ENCODE measurements around the gene ZEB1.

Gene ZEB1

DNA sequence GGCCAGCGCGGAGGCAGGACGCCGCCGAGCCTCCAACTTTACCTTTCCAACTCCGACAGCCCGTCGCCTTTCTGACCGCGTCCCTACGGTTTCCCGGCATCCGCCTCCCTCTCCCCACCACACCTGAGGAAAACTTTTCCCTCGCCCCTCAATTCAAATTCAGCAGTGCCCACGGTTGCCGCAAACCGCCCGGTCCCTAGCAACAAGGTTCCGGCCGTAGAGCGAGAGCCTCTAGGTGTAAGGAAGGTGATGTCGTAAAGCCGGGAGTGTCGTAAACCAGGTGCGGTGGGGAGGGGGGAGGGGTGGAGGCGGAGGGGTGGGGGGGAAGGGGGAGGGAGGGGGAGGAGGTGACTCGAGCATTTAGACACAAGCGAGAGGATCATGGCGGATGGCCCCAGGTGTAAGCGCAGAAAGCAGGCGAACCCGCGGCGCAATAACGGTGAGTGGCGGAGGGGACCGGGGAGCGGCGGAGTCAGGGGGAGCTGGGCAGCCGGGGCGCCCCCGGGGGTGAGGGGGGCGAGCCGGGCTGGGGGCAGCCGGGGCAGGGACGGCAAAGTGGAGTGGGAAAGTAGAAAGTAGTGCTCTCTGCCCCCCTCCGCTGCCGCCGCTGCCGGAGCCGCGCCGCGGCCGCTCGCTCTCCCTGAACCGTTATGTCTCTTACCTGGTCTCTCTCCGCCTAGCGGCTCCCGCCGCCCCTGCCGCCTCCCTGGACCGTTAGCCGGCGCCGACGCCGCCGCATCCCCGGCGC lies at the start of gene ZEB1:
TSS of gene ZEB1 (plus strand) at position 363 of the 748 bp plus-strand sequence. CDS start at position 382, 19 bp downstream.
- Histone ChIP-seq H3K27ac (ENCODE audit: poor library complexity, severe bottlenecking) (peak within 1 kb of the TSS; percentile 63), H3K4me1 (ENCODE audit: insufficient read depth, poor library complexity, severe bottlenecking) (peaks cover 8% of the 10 kb centered on the region)

DNA sequence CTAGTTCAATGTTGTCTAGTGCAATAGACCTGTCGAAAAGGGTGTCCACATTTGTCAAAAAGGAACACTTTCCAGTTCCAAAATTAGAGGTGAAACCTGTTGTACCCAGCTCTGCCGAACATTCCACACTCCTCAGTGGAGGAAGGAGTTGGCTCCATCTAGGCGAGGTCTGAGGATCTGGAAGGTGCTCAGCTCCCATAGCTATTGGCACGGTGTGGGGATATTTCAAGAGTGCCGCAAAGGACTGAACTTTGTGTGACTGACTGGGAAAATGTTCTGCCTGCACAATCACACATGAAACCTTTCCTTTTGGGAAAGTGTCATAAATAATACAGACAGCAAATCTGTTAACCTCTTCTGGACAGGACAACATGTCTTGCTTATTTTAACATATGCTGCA lies 48.1 kb upstream of the ZEB1 start:
- no peak for ATAC-seq (ENCODE audit: low read depth)
- H3K4me1 ChIP-seq (ENCODE audit: insufficient read depth, poor library complexity, severe bottlenecking): no peaks in the 10 kb centered on the region
- no peaks in the 10 kb centered on the region for H3K9me3 ChIP-seq (ENCODE audit: severe bottlenecking)
- H3K27ac ChIP-seq (ENCODE audit: poor library complexity, severe bottlenecking): no peak overlapping the region
- no peaks in the 10 kb centered on the region for H3K27me3 ChIP-seq (ENCODE audit: insufficient read depth, poor library complexity, severe bottlenecking)
- no peak for DNase-seq (ENCODE audit: low spot score)
- TF ChIP-seq, protein P1, sequence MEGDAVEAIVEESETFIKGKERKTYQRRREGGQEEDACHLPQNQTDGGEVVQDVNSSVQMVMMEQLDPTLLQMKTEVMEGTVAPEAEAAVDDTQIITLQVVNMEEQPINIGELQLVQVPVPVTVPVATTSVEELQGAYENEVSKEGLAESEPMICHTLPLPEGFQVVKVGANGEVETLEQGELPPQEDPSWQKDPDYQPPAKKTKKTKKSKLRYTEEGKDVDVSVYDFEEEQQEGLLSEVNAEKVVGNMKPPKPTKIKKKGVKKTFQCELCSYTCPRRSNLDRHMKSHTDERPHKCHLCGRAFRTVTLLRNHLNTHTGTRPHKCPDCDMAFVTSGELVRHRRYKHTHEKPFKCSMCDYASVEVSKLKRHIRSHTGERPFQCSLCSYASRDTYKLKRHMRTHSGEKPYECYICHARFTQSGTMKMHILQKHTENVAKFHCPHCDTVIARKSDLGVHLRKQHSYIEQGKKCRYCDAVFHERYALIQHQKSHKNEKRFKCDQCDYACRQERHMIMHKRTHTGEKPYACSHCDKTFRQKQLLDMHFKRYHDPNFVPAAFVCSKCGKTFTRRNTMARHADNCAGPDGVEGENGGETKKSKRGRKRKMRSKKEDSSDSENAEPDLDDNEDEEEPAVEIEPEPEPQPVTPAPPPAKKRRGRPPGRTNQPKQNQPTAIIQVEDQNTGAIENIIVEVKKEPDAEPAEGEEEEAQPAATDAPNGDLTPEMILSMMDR (IDR thresholded peaks at IDR 0.05; ENCODE audit: poor library complexity, severe bottlenecking): no peak
- H3K36me3 ChIP-seq (ENCODE audit: low read depth): no peaks in the 10 kb centered on the region
- no peak overlapping the region for H3K4me3 ChIP-seq (ENCODE audit: severe bottlenecking)

More for the DNA sequence above, at the start of gene ZEB1:
- ATAC-seq (ENCODE audit: low read depth) (peak; percentile 85), DNase-seq (ENCODE audit: low spot score) (peak; percentile 91)
- TF ChIP-seq, protein P1 (IDR thresholded peaks at IDR 0.05; ENCODE audit: poor library complexity, severe bottlenecking): no peak
- H3K9me3 ChIP-seq (ENCODE audit: severe bottlenecking): no peaks in the 10 kb centered on the region
- H3K27me3 ChIP-seq (ENCODE audit: insufficient read depth, poor library complexity, severe bottlenecking): peaks cover 36% of the 10 kb centered on the region
- peak within 1 kb of the TSS; percentile 96 for H3K4me3 ChIP-seq (ENCODE audit: severe bottlenecking)
- H3K36me3 ChIP-seq (ENCODE audit: low read depth): no peaks in the 10 kb centered on the region

DNA sequence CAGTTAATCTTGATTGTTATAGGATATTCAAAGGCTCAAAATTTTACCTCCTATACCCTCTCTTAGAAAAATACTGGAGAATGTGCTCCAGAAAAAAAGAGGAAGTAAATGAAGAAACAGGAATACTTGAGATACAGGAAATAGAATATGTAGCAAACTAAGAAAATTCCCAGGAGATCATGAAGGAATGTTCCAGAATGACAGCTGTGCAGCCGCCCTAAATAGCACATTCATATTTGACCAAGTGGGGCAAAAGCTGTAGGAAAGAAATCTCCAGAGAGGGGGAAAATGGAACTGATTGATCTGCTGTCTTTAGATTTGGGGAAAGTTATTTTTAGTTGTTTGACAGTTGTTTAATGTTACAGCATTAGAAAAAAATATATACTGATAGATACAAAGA lies 46.2 kb upstream of the ZEB1 start:
- H3K27ac ChIP-seq (ENCODE audit: poor library complexity, severe bottlenecking): no peak overlapping the region
- H3K27me3 ChIP-seq (ENCODE audit: insufficient read depth, poor library complexity, severe bottlenecking): no peaks in the 10 kb centered on the region
- ATAC-seq (ENCODE audit: low read depth) (no peak), DNase-seq (ENCODE audit: low spot score) (no peak)
- H3K4me3 ChIP-seq (ENCODE audit: severe bottlenecking): no peak overlapping the region
- TF ChIP-seq, protein P1 (IDR thresholded peaks at IDR 0.05; ENCODE audit: poor library complexity, severe bottlenecking): no peak
- H3K36me3 ChIP-seq (ENCODE audit: low read depth): no peaks in the 10 kb centered on the region
- H3K4me1 ChIP-seq (ENCODE audit: insufficient read depth, poor library complexity, severe bottlenecking): no peaks in the 10 kb centered on the region
- no peaks in the 10 kb centered on the region for H3K9me3 ChIP-seq (ENCODE audit: severe bottlenecking)

DNA sequence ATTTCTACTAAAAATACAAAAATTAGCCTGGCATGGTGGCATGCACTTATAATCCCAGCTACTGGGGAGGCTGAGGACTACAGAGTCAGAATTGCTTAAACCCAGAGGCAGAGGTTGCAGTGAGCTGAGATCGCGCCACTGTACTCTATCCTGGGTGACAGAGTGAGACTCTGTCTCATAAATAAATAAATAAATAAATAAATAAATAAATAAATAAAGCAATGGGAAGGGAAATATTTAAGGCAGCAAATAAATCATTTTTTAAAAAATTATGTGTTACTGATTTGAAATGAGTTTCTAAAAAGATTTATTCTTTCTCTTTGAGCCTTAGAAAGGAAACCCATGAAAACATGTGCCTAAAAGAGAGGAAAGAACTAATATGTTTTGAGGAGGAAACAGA lies 45.2 kb upstream of the ZEB1 start:
- Histone ChIP-seq H3K4me3 (ENCODE audit: severe bottlenecking) (no peak overlapping the region), H3K36me3 (ENCODE audit: low read depth) (no peaks in the 10 kb centered on the region), H3K9me3 (ENCODE audit: severe bottlenecking) (no peaks in the 10 kb centered on the region), H3K27me3 (ENCODE audit: insufficient read depth, poor library complexity, severe bottlenecking) (no peaks in the 10 kb centered on the region), H3K27ac (ENCODE audit: poor library complexity, severe bottlenecking) (no peak overlapping the region), H3K4me1 (ENCODE audit: insufficient read depth, poor library complexity, severe bottlenecking) (no peaks in the 10 kb centered on the region)
- TF ChIP-seq, protein P1 (IDR thresholded peaks at IDR 0.05; ENCODE audit: poor library complexity, severe bottlenecking): no peak
- DNase-seq (ENCODE audit: low spot score) (no peak), ATAC-seq (ENCODE audit: low read depth) (no peak)

DNA sequence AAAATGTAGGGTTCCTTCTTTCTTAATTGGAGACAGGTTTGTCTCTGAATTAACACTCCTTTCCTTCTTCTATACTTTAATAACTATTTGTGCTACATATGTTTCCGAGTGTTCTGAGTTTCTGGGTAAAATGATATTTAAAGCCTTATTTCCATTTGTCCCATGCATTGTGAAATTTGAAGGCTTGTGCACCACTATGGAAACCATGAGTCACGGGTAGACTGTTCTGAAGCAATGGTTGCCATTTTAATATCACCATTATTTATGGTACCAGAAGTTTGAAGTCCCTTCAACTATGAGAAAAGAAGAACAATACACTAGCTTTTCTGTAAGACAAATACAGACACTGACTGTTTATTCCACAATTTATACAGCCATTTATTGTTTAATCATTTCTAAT lies 44.7 kb upstream of the ZEB1 start:
- Histone ChIP-seq H3K4me3 (ENCODE audit: severe bottlenecking) (no peak overlapping the region), H3K4me1 (ENCODE audit: insufficient read depth, poor library complexity, severe bottlenecking) (no peaks in the 10 kb centered on the region), H3K27me3 (ENCODE audit: insufficient read depth, poor library complexity, severe bottlenecking) (no peaks in the 10 kb centered on the region), H3K9me3 (ENCODE audit: severe bottlenecking) (no peaks in the 10 kb centered on the region), H3K27ac (ENCODE audit: poor library complexity, severe bottlenecking) (no peak overlapping the region), H3K36me3 (ENCODE audit: low read depth) (no peaks in the 10 kb centered on the region)
- ATAC-seq (ENCODE audit: low read depth) (no peak), DNase-seq (ENCODE audit: low spot score) (no peak)
- TF ChIP-seq, protein P1 (IDR thresholded peaks at IDR 0.05; ENCODE audit: poor library complexity, severe bottlenecking): no peak

Data from RWPE2 (cell line).